Liver (tissue), 9 donors: Measurements from ENCODE around the gene SNCAIP. TPM values are rescaled to one million over a fixed set of nuclear protein-coding genes. Genes with fewer than 3 reads are reported as not detected.

Experiments
- DNase-seq: peaks from one replicate; pipeline ENCODE4 v3.0.0-alpha.2; 2017; ENCODE audit warnings: low spot score
- H3K27ac ChIP-seq, 2 donors: one replicate each; pipeline ENCODE4 v1.7.0; 2013; ENCODE audit warnings: inconsistent platforms in 2 of 2, low read length in 2 of 2, control low read depth in 1 of 2, low read depth in 1 of 2, mild to moderate bottlenecking in 1 of 2
- H3K27me3 ChIP-seq, 4 donors: one replicate each; pipeline versions ENCODE4 v1.6.1 to v1.7.0; 2013; ENCODE audit warnings: low read length in 3 of 4, inconsistent platforms in 1 of 4, mild to moderate bottlenecking in 1 of 4, moderate library complexity in 1 of 4; ENCODE audit not compliant: control insufficient read depth in 4 of 4, insufficient read depth in 4 of 4
- H3K36me3 ChIP-seq, 4 donors: one replicate each; pipeline versions ENCODE4 v1.6.1 to v1.7.0; 2013; ENCODE audit warnings: low read length in 3 of 4, mild to moderate bottlenecking in 3 of 4, low read depth in 1 of 4, moderate library complexity in 1 of 4; ENCODE audit not compliant: control insufficient read depth in 4 of 4, insufficient read depth in 3 of 4
- H3K4me1 ChIP-seq, 4 donors: one replicate each; pipeline versions ENCODE4 v1.6.1 to v1.7.0; 2013; ENCODE audit warnings: low read length in 3 of 4, mild to moderate bottlenecking in 3 of 4, moderate library complexity in 1 of 4; ENCODE audit not compliant: control insufficient read depth in 4 of 4, insufficient read depth in 4 of 4
- H3K4me3 ChIP-seq, 3 donors: one replicate each; pipeline versions ENCODE4 v1.6.1 to v1.7.0; 2013; ENCODE audit warnings: low read length in 3 of 3, control low read depth in 1 of 3, low read depth in 1 of 3, mild to moderate bottlenecking in 1 of 3
- H3K9ac ChIP-seq, 2 donors: one replicate each; pipeline ENCODE4 v1.7.0; 2013; ENCODE audit warnings: low read length in 2 of 2, mild to moderate bottlenecking in 2 of 2, moderate library complexity in 2 of 2, control low read depth in 1 of 2, low read depth in 1 of 2
- H3K9me3 ChIP-seq, 4 donors: one replicate each; pipeline versions ENCODE4 v1.6.1 to v1.7.0; 2013; ENCODE audit warnings: low read length in 3 of 4; ENCODE audit not compliant: control insufficient read depth in 4 of 4
- CTCF ChIP-seq: fragments of 150-350 bp; IDR thresholded peaks from 2 replicates; pipeline ENCODE4 v1.5.1; 2017; ENCODE audit warnings: improper control_type of control experiment, low read depth, low read length; ENCODE audit not compliant: missing input control
- EGR1 ChIP-seq, 2 donors: IDR thresholded peaks; 2 replicates each; pipeline ENCODE4 v1.6.1; 2016 to 2018; ENCODE audit warnings: antibody characterized with exemption in 2 of 2, low read depth in 2 of 2
- FOXA1 ChIP-seq: IDR thresholded peaks from 2 replicates; pipeline ENCODE4 v1.6.1; 2016; ENCODE audit warnings: antibody characterized with exemption
- FOXA2 ChIP-seq: IDR thresholded peaks from 2 replicates; pipeline ENCODE4 v1.6.1; 2016; ENCODE audit warnings: antibody characterized with exemption
- GABPA ChIP-seq, 2 donors: IDR thresholded peaks in 1 of 2; conservative IDR thresholded peaks in 1 of 2; 2 replicates each; pipeline ENCODE4 v1.6.1; 2016; ENCODE audit warnings: antibody characterized with exemption in 2 of 2, mild to moderate bottlenecking in 1 of 2, moderate library complexity in 1 of 2
- HNF4A ChIP-seq, 2 donors: conservative IDR thresholded peaks; 2 replicates each; pipeline ENCODE4 v1.6.1; 2016; ENCODE audit warnings: antibody characterized with exemption in 2 of 2, mild to moderate bottlenecking in 2 of 2
- HNF4G ChIP-seq: IDR thresholded peaks from 2 replicates; pipeline ENCODE4 v1.6.1; 2016; ENCODE audit warnings: antibody characterized with exemption
- JUND ChIP-seq, 2 donors: IDR thresholded peaks; 2 replicates each; pipeline ENCODE4 v1.6.1; 2016; ENCODE audit warnings: antibody characterized with exemption in 2 of 2
- MAX ChIP-seq: IDR thresholded peaks from 2 replicates; pipeline ENCODE4 v1.6.1; 2016; ENCODE audit warnings: antibody characterized with exemption
- NR2F2 ChIP-seq: IDR thresholded peaks from 2 replicates; pipeline ENCODE4 v1.6.1; 2016; ENCODE audit warnings: antibody characterized with exemption
- RAD21 ChIP-seq, 2 donors: IDR thresholded peaks; 2 replicates each; pipeline ENCODE4 v1.6.1; 2016; ENCODE audit warnings: antibody characterized with exemption in 2 of 2, mild to moderate bottlenecking in 2 of 2
- REST ChIP-seq: IDR thresholded peaks from 2 replicates; pipeline ENCODE4 v1.6.1; 2016; ENCODE audit warnings: antibody characterized with exemption, mild to moderate bottlenecking
- RXRA ChIP-seq, 2 donors: IDR thresholded peaks; 2 replicates each; pipeline ENCODE4 v1.6.1; 2017 to 2018; ENCODE audit warnings: antibody characterized with exemption in 2 of 2, mild to moderate bottlenecking in 1 of 2
- SP1 ChIP-seq: IDR thresholded peaks from 2 replicates; pipeline ENCODE4 v1.6.1; 2018; ENCODE audit warnings: antibody characterized with exemption, mild to moderate bottlenecking
- TAF1 ChIP-seq: conservative IDR thresholded peaks from 2 replicates; pipeline ENCODE4 v1.6.1; 2016; ENCODE audit warnings: antibody characterized with exemption, mild to moderate bottlenecking
- YY1 ChIP-seq: IDR thresholded peaks from 2 replicates; pipeline ENCODE4 v1.6.1; 2016; ENCODE audit warnings: antibody characterized with exemption, mild to moderate bottlenecking
- WGBS: extraction: QIAGEN DNeasy Blood & Tissue Kit; methylation state at CpG from one replicate; pipeline ENCODE4 v1.1.7; 2013; 5-methylcytosine and 5-hydroxymethylcytosine counted together
- polyA plus RNA-seq, 2 donors: library from polyadenylated mRNA; stranded (reverse) in 1 of 2; unstranded in 1 of 2; fragments of 200-250 nt in 1 of 2; fragments of >200 nt in 1 of 2; fragmentation: Nextera tagmentation in 1 of 2; extraction: Ambion mirVana in 1 of 2; gene quantifications; one replicate each; pipeline versions ENCODE4 v1.2.1 to v1.2.3, GENCODE V29; 2013 to 2015
- total RNA-seq, 2 donors: library from RNA; depleted of rRNA; stranded (reverse); fragments of >200 nt; gene quantifications; one replicate each; pipeline ENCODE4 v1.2.3, GENCODE V29; 2014
- TF ChIP-seq, protein P1 (sequence below): IDR thresholded peaks from 2 replicates; pipeline ENCODE4 v1.6.1; 2016; ENCODE audit warnings: antibody characterized with exemption
- TF ChIP-seq, protein P2 (sequence below): IDR thresholded peaks from 2 replicates; pipeline ENCODE4 v1.6.1; 2016; ENCODE audit warnings: antibody characterized with exemption
- donor health status: healthy.
- donor health status: healthy.
- donor health status: healthy.
- donor health status: healthy.
- donor health status: healthy.

Gene SNCAIP
- total and polyA plus RNA-seq, 4 donors = 0.17 to 2.1 (median 0.74) TPM

GRCh38 chr5:122295138-122295537 lies 16.9 kb upstream of the SNCAIP start:
- no peak for DNase-seq
- 47% methylated on average over 2 of the region's 2 CpGs for WGBS
- no peaks in the 10 kb centered on the region for H3K36me3 ChIP-seq

More at GRCh38 chr5:122295138-122295537, 16.9 kb upstream of the SNCAIP start:
- H3K9ac ChIP-seq = no peak overlapping the region
- H3K9me3 ChIP-seq = no peaks in the 10 kb centered on the region
- H3K4me1 ChIP-seq = no peaks in the 10 kb centered on the region
- no peak overlapping the region for H3K27ac ChIP-seq
- no peak overlapping the region for H3K4me3 ChIP-seq
- TF ChIP-seq HNF4G (no peak), EGR1 (IDR thresholded peaks at IDR 0.05; ENCODE audit: low read depth in 2 of 2) (no peak), JUND (IDR thresholded peaks at IDR 0.05) (no peak), RAD21 (IDR thresholded peaks at IDR 0.05) (peak; percentile 40 to 52), YY1 (no peak), HNF4A (conservative IDR thresholded peaks at IDR 0.05) (no peak), RXRA (IDR thresholded peaks at IDR 0.05) (no peak), GABPA (IDR thresholded peaks at IDR 0.05 in 1 of 2, conservative IDR thresholded peaks at IDR 0.05 in 1 of 2) (no peak), MAX (no peak), FOXA2 (no peak), SP1 (no peak), FOXA1 (no peak), TAF1 (no peak), REST (no peak), NR2F2 (no peak), CTCF (peak; percentile 18)
- TF ChIP-seq, protein P1, sequence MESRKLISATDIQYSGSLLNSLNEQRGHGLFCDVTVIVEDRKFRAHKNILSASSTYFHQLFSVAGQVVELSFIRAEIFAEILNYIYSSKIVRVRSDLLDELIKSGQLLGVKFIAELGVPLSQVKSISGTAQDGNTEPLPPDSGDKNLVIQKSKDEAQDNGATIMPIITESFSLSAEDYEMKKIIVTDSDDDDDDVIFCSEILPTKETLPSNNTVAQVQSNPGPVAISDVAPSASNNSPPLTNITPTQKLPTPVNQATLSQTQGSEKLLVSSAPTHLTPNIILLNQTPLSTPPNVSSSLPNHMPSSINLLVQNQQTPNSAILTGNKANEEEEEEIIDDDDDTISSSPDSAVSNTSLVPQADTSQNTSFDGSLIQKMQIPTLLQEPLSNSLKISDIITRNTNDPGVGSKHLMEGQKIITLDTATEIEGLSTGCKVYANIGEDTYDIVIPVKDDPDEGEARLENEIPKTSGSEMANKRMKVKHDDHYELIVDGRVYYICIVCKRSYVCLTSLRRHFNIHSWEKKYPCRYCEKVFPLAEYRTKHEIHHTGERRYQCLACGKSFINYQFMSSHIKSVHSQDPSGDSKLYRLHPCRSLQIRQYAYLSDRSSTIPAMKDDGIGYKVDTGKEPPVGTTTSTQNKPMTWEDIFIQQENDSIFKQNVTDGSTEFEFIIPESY = no peak
- TF ChIP-seq, protein P2, sequence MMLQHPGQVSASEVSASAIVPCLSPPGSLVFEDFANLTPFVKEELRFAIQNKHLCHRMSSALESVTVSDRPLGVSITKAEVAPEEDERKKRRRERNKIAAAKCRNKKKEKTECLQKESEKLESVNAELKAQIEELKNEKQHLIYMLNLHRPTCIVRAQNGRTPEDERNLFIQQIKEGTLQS = no peak
- H3K27me3 ChIP-seq = peaks cover 0 to 3% (median 1%) of the 10 kb centered on the region in 4 donors
